ACC112 (cell line): ENCODE measurements around the gene CLASP2.
"Not testable (repeated sequence)": the region's sequence is repeated elsewhere in the genome, so short reads cannot be mapped to it uniquely, and the experiment has no call there.

Experiments used
- H2AFZ ChIP-seq: fragments of 200-600 bp; sonication (generic); one replicate; pipeline ENCODE4 v1.6.0; 2017; ENCODE audit warnings: antibody characterized with exemption, low read length; ENCODE audit not compliant: unreplicated experiment
- H3K27ac ChIP-seq: fragments of 200-600 bp; sonication (generic); 2 replicates; pipeline ENCODE4 v1.5.1; 2014; ENCODE audit warnings: low read depth, mild to moderate bottlenecking, antibody characterized with exemption, low read length, moderate library complexity
- H3K27me3 ChIP-seq: fragments of 200-600 bp; sonication (generic); 2 replicates; pipeline ENCODE4 v1.6.1; 2014; ENCODE audit warnings: mild to moderate bottlenecking, antibody characterized with exemption, low read length, moderate library complexity, mixed read lengths; ENCODE audit not compliant: insufficient read depth
- H3K36me3 ChIP-seq: fragments of 200-600 bp; sonication (generic); 2 replicates; pipeline ENCODE4 v1.6.1; 2016; ENCODE audit warnings: mild to moderate bottlenecking, antibody characterized with exemption, low read length, moderate library complexity, mixed read lengths; ENCODE audit not compliant: insufficient read depth
- H3K4me1 ChIP-seq: fragments of 200-600 bp; sonication (generic); one replicate; pipeline ENCODE4 v1.6.1; 2016; ENCODE audit warnings: low read length, mixed read lengths; ENCODE audit not compliant: insufficient read depth, unreplicated experiment, control insufficient read depth
- H3K4me3 ChIP-seq: fragments of 200-600 bp; sonication (generic); 2 replicates; pipeline ENCODE4 v1.5.1; 2014; ENCODE audit warnings: mild to moderate bottlenecking, low read depth, low read length
- H3K79me2 ChIP-seq: fragments of 200-600 bp; sonication (generic); one replicate; pipeline ENCODE4 v1.6.0; 2016; ENCODE audit warnings: low read length; ENCODE audit not compliant: control insufficient read depth, unreplicated experiment, insufficient read depth

Gene CLASP2

DNA sequence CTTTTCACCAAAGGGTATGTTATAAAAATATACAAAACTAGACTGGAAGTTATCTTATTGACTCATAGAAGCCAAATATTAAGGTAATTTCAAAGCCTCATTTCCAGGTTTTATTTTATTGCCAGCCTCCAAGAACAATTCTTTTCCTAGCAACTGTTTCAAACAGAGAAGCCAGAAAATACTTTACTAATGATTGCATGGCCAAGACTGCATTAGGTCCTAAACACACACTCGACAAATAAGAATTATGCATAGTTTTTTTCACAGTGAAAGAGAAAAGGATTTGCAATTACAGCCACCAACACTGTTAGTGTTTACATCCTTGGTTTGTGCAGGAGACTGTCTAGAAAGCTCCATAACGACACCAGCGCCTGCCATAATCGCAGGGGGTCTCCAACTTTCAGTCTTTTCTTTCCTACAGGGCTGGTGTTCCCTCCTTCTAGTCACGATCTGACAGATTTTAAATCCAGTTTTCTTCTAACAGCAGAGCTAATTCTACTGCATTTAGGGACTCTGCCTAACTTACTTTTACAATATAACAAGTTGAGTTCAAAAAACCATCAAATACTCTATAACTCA, 58.1 kb downstream of the CLASP2 start:
- peak overlapping the region; percentile 72 for H2AFZ ChIP-seq
- H3K4me3 ChIP-seq = peak overlapping the region; percentile 66
- H3K27me3 ChIP-seq = no peaks in the 10 kb centered on the region
- H3K4me1 ChIP-seq = peaks cover 50% of the 10 kb centered on the region
- H3K27ac ChIP-seq = peak overlapping the region; percentile 54
- H3K36me3 ChIP-seq = no peaks in the 10 kb centered on the region
- H3K79me2 ChIP-seq = peaks cover 30% of the 10 kb centered on the region

DNA sequence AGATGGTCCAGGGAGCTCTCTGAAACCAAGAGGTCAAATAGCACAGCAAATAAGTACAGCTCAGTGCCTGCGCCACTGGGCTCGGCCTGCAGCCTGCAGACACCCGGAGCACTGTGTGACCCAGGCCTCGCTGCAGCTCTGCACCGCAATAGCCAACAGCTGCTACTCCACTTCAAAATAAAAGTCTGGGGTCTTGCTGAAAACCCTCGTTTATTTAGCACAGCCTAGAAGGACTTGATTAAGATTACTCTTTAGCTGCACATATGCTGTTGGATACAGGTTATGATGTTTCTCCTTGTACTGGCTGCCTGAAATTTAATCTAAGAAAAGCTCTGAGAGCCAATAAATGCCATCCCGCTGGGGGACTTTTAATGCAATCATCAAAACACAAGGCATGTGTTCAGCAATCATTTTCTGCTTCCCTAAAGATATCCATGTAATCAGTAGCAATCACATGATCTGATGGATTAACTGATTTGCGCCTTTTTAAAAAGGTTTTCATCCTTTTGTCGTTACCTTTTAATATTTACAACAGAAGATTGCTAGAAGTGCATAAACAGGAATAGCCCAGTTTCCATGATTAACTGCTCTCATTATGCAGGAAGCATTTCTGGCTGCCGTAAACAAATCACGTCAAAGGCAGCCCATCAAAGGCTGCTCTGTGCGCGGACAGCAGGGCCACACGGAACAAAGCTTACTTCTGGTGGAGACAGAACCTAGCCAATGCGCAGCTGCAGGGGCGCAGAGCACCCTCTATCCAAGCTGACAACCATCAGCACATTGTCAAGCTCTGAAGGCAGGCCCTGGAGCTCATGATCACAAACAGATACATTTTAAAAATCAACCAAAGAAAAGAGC, 58.8 kb downstream of the CLASP2 start:
- Histone ChIP-seq H3K4me3 (peak overlapping the region; percentile 66), H3K27ac (peak overlapping the region; percentile 54), H3K4me1 (peaks cover 44% of the 10 kb centered on the region), H3K36me3 (no peaks in the 10 kb centered on the region), H3K79me2 (peaks cover 30% of the 10 kb centered on the region), H3K27me3 (no peaks in the 10 kb centered on the region), H2AFZ (peak overlapping the region; percentile 72)

DNA sequence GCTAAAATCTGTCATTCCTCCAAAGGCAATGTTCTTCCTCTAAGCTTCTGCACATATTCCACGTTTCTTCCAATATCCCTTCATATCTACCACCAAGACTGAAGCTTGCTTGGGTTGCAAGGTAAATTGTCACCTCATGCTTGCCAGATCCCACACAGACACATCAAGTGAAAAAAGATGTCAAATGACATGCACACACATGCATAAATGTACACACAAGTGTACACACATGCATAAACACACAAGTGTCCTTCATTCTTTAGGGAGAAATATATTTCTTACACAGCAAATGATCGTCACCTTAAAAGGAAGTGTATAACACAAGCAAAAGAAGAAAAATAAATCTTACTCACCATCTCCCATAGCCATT, 59.4 kb downstream of the CLASP2 start:
- Histone ChIP-seq H2AFZ (no peak overlapping the region), H3K4me3 (peak overlapping the region; percentile 66), H3K79me2 (peaks cover 30% of the 10 kb centered on the region), H3K27me3 (no peaks in the 10 kb centered on the region), H3K27ac (no peak overlapping the region), H3K36me3 (no peaks in the 10 kb centered on the region), H3K4me1 (peaks cover 42% of the 10 kb centered on the region)

DNA sequence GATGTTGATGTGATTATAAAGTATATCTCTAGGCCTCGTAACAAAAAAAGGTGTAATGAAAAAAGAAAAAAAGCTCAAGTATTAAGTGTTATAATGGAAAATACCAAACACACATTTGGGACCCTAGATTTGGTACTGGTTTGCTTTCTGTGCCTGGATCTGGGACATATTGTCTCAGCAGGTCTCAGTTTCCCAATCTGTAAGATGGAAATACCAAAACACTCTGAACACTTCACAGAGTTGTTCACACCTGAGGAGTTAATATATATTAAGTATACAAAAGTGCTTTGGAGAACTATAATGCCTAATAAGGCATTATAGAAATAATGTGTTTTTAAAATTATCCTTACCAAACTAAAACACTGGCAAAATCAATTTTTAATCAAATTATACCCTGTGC, 60.0 kb downstream of the CLASP2 start:
- H3K27ac ChIP-seq = no peak overlapping the region

DNA sequence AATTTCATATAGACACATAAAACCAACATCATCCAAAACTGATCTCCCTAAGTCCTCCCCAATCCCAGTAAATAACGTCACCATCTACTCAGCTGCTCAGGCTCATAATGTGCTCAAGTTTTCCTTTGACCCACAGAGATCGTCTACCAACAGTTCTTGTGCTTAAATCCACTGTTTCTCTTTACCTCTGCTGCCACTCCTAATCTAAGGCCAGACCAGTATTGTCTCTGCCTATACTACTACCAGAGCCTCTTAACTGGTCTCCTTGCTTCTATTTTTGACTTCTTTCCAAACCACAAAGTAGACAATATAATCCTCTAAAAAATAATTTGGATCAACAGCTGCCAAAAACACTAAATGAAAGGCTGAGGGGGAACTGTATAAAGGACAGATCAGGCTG, 65.3 kb downstream of the CLASP2 start:
- no peak overlapping the region for H3K27ac ChIP-seq
- H2AFZ ChIP-seq = no peak overlapping the region
- no peaks in the 10 kb centered on the region for H3K4me1 ChIP-seq
- no peaks in the 10 kb centered on the region for H3K36me3 ChIP-seq
- H3K27me3 ChIP-seq = no peaks in the 10 kb centered on the region
- H3K4me3 ChIP-seq = no peak overlapping the region
- peaks cover 21% of the 10 kb centered on the region for H3K79me2 ChIP-seq

More for the DNA sequence above, 60.0 kb downstream of the CLASP2 start:
- Histone ChIP-seq H3K4me1 (peaks cover 37% of the 10 kb centered on the region), H3K79me2 (peaks cover 28% of the 10 kb centered on the region), H3K27me3 (no peaks in the 10 kb centered on the region), H3K4me3 (no peak overlapping the region; the same call in 1 of the 2 replicates), H2AFZ (no peak overlapping the region), H3K36me3 (no peaks in the 10 kb centered on the region)

DNA sequence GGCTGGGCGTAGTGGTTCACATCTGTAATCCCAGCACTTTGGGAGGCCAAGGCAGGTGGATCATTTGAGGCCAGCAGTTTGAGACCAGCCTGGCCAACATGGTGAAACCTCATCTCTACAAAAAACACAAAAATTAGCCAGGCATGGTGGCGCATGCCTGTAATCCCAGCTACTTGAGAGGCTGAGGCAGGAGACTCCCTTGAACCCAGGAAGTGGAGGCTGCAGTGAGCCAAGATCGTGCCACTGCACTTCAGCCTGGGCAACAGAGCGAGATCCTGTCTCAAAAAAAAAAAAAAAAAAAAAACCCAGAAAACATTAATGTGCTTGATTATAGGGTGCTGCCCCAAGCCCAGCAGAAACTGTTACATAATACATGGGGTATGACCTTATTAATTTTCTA, 67.0 kb downstream of the CLASP2 start:
- H3K4me3 ChIP-seq, H3K4me1 ChIP-seq, H2AFZ ChIP-seq, H3K27me3 ChIP-seq, H3K36me3 ChIP-seq, H3K27ac ChIP-seq: not testable (repeated sequence)
- peaks cover 14% of the 10 kb centered on the region for H3K79me2 ChIP-seq

DNA sequence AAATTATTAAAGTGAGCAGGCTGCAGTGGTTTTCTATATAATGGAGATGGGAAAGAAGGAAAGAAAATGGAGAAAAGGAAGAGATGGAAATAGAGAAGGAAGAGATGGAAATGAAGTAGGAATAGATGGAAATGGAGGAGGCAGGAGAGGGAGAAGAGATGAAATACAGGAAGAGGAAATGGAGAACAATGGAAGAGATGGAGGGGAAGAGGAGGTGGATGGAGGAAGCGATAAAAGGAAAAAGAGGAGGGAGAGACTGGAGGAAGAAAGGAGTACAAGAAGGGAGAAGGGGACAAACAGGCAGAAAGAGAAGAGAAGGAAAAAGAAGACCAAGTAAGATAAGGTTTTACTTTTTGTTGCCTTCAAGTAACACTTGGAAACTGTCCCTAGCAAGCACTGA, 67.6 kb downstream of the CLASP2 start:
- Histone ChIP-seq H3K27ac (no peak overlapping the region), H3K27me3 (no peaks in the 10 kb centered on the region), H3K36me3 (no peaks in the 10 kb centered on the region), H3K4me1 (no peaks in the 10 kb centered on the region), H2AFZ (no peak overlapping the region), H3K4me3 (no peak overlapping the region), H3K79me2 (peaks cover 14% of the 10 kb centered on the region)

DNA sequence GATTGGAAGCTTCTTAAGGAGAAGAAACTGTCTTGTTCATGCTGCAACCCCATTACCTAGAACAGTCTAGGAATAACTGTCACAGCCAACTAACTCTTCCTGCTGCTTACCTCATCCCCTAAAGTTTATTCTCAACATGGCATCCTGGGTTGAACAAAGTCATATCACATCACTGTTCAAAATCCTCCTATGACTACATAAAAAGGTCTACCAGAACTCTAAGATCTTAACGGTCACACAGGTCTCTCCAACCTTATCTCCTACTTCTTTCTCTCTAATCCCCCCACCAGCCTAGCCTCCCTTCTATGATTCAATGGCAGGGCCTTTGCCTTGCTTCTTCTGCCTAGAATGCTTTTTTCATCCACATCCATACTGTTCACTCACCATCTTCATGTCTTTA, 69.3 kb downstream of the CLASP2 start:
- H3K79me2 ChIP-seq = peaks cover 14% of the 10 kb centered on the region
- no peak overlapping the region for H3K27ac ChIP-seq
- no peak overlapping the region for H3K4me3 ChIP-seq

DNA sequence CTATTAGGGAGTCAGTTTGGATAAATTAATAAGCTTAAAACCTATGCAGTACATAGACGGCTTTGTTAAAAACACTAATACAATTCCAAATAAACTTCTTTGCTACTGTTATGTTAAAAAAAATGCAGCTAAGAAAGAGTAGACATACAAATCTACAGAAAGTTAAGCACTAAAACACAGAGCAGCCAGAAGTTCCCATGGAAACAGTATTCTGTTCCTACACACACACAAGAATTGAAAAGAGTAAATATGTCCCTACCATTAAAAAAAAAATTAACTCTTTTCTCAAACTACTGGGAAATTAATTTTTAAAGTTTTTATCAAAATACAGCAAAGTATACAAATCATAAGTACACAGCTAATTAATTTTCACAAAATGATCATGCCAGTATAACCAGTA, 71.6 kb downstream of the CLASP2 start:
- Histone ChIP-seq H3K4me1 (no peaks in the 10 kb centered on the region), H3K36me3 (no peaks in the 10 kb centered on the region; the same call in 1 of the 2 replicates), H2AFZ (no peak overlapping the region), H3K27me3 (no peaks in the 10 kb centered on the region), H3K27ac (no peak overlapping the region), H3K79me2 (peaks cover 3% of the 10 kb centered on the region), H3K4me3 (no peak overlapping the region)

More for the DNA sequence above, 69.3 kb downstream of the CLASP2 start:
- Histone ChIP-seq H3K36me3 (no peaks in the 10 kb centered on the region; the same call in 1 of the 2 replicates), H2AFZ (no peak overlapping the region), H3K4me1 (no peaks in the 10 kb centered on the region), H3K27me3 (no peaks in the 10 kb centered on the region)

DNA sequence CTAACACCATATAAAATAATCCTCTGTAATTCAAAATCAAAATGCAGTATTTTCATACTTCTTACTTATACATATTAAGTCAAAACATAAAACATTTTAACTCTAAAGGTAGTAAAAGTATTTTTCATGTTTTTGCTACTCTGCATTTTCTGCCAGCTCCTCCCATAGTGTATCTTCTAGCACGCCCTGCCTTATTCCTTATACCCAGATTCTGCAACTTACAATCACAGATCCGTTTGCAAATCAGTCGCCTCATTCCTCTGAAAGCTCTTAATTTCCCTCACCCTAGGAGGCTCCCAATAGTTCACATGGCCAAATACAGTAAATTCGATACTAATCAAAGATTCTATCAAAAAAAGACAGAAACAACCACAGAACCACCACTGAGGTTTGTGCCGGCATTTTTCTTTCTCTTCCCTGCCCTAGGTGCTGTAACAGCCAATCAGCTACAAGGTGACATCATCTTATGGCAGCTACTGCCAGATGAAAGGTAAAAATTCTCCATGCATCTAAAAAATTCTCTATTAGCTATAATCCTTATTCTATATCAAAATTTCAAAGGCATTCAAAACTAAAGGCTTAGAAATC, 72.9 kb downstream of the CLASP2 start:
- no peaks in the 10 kb centered on the region for H3K27me3 ChIP-seq
- peaks cover 3% of the 10 kb centered on the region for H3K79me2 ChIP-seq
- no peaks in the 10 kb centered on the region; the same call in 1 of the 2 replicates for H3K36me3 ChIP-seq
- no peaks in the 10 kb centered on the region for H3K4me1 ChIP-seq
- no peak overlapping the region for H3K27ac ChIP-seq
- no peak overlapping the region for H2AFZ ChIP-seq
- no peak overlapping the region; the same call in 1 of the 2 replicates for H3K4me3 ChIP-seq
